ENCODE measurements around the gene CGB3. TPM values are rescaled to one million over a fixed set of nuclear protein-coding genes. Genes with fewer than 3 reads are reported as not detected.

The CGB3 gene
- total and polyA plus RNA-seq, 4 donors: 0.72 to 0.73 TPM; not detected in 2

GRCh38 chr19:48975947-48976847 lies 47.9 kb downstream of the CGB3 start:
- peak in 2 of 6 donors; percentile 65 to 88 for DNase-seq (ENCODE audit: low read depth in 4 of 6, low spot score in 6 of 6)
- Histone ChIP-seq H3K4me1 (ENCODE audit: control insufficient read depth, insufficient read depth, low read length) (no peaks in the 10 kb centered on the region), H3K27me3 (ENCODE audit: control insufficient read depth, insufficient read depth, low read length) (no peaks in the 10 kb centered on the region), H3K36me3 (ENCODE audit: control insufficient read depth, insufficient read depth, low read length) (peaks cover 66% of the 10 kb centered on the region), H3K4me3 (ENCODE audit: low read depth, low read length) (no peak overlapping the region), H3K27ac (ENCODE audit: low read depth, low read length) (no peak overlapping the region), H3K9me3 (ENCODE audit: control insufficient read depth, insufficient read depth, low read length) (no peaks in the 10 kb centered on the region)
- WGBS (ENCODE audit: insufficient coverage): 77% methylated on average over 7 of the region's 13 CpGs

Small RNA genes lying within 50 kb of the gene (small RNA-seq; reads per million reads assigned to genes)
- gene MIR6798 (ENCODE audit: low replicate concordance): 0.06 reads per million

Other genes starting within 250 kb of the CGB3 start
- gene BCAT2, start 213.3 kb downstream of the CGB3 start, total RNA-seq: 10 to 100 TPM; 14.6 to 39.5 TPM
- 10 to 100 TPM; 26.5 to 36.6 TPM for gene BCAT2, start 213.3 kb downstream of the CGB3 start, polyA plus RNA-seq (ENCODE audit: insufficient read length in 2 of 2)
- 10 to 100 TPM in 1 of 2 donors, 1 to 10 TPM in 1; 6.9 to 25.5 TPM for gene HSD17B14, start 187.8 kb downstream of the CGB3 start, total RNA-seq
- 10 to 100 TPM; 15.7 to 19.4 TPM for gene HSD17B14, start 187.8 kb downstream of the CGB3 start, polyA plus RNA-seq (ENCODE audit: insufficient read length in 2 of 2)
- gene PLEKHA4, start 155.7 kb downstream of the CGB3 start, total RNA-seq: 10 to 100 TPM; 11.6 to 32.3 TPM
- 10 to 100 TPM; 17.3 to 43.0 TPM for gene PLEKHA4, start 155.7 kb downstream of the CGB3 start, polyA plus RNA-seq (ENCODE audit: insufficient read length in 2 of 2)
- 10 to 100 TPM; 30.6 to 42.5 TPM for gene PPP1R15A, start 151.9 kb downstream of the CGB3 start, total RNA-seq
- 10 to 100 TPM; 26.6 to 33.4 TPM for gene PPP1R15A, start 151.9 kb downstream of the CGB3 start, polyA plus RNA-seq (ENCODE audit: insufficient read length in 2 of 2)
- gene TULP2, start 125.6 kb downstream of the CGB3 start, total RNA-seq: under 1 TPM; 0.20 to 0.50 TPM
- gene TULP2, start 125.6 kb downstream of the CGB3 start, polyA plus RNA-seq (ENCODE audit: insufficient read length in 2 of 2): 1 to 10 TPM in 1 of 2 donors, under 1 TPM in 1; 0.84 to 1.4 TPM
- gene NUCB1, start 124.0 kb downstream of the CGB3 start, total RNA-seq: 100 to 1,000 TPM in 1 of 2 donors, 10 to 100 TPM in 1; 94.4 to 149 TPM
- gene NUCB1, start 124.0 kb downstream of the CGB3 start, polyA plus RNA-seq (ENCODE audit: insufficient read length in 2 of 2): 100 to 1,000 TPM; 166 to 213 TPM
- 1 to 10 TPM in 1 of 2 donors, under 1 TPM in 1; 0.59 to 1.4 TPM for gene DHDH, start 90.6 kb downstream of the CGB3 start, total RNA-seq
- 1 to 10 TPM; 2.7 to 4.6 TPM for gene DHDH, start 90.6 kb downstream of the CGB3 start, polyA plus RNA-seq (ENCODE audit: insufficient read length in 2 of 2)
- 10 to 100 TPM; 23.5 to 40.4 TPM for gene BAX, start 69.5 kb downstream of the CGB3 start, total RNA-seq
- 10 to 100 TPM; 86.0 to 91.3 TPM for gene BAX, start 69.5 kb downstream of the CGB3 start, polyA plus RNA-seq (ENCODE audit: insufficient read length in 2 of 2)
- gene FTL, start 59.0 kb downstream of the CGB3 start, total RNA-seq: 1,000 to 10,000 TPM in 1 of 2 donors, 100 to 1,000 TPM in 1; 830 to 1,568 TPM
- 1,000 to 10,000 TPM; 1,197 to 1,255 TPM for gene FTL, start 59.0 kb downstream of the CGB3 start, polyA plus RNA-seq (ENCODE audit: insufficient read length in 2 of 2)
- 10 to 100 TPM; 22.0 to 30.9 TPM for gene GYS1, start 31.0 kb downstream of the CGB3 start, total RNA-seq
- gene GYS1, start 31.0 kb downstream of the CGB3 start, polyA plus RNA-seq (ENCODE audit: insufficient read length in 2 of 2): 10 to 100 TPM; 35.4 to 47.5 TPM
- gene RUVBL2, start 30.4 kb downstream of the CGB3 start, total RNA-seq: 100 to 1,000 TPM in 1 of 2 donors, 10 to 100 TPM in 1; 80.4 to 101 TPM
- gene RUVBL2, start 30.4 kb downstream of the CGB3 start, polyA plus RNA-seq (ENCODE audit: insufficient read length in 2 of 2): 100 to 1,000 TPM; 106 to 109 TPM
- gene LHB, start 7.2 kb downstream of the CGB3 start, total RNA-seq: not detected
- gene LHB, start 7.2 kb downstream of the CGB3 start, polyA plus RNA-seq (ENCODE audit: insufficient read length in 2 of 2): under 1 TPM in 1 of 2 donors, not detected in 1; 0.32 TPM
- not detected for gene CGB2, start 7.6 kb upstream of the CGB3 start, total RNA-seq
- not detected for gene CGB2, start 7.6 kb upstream of the CGB3 start, polyA plus RNA-seq (ENCODE audit: insufficient read length in 2 of 2)
- gene CGB1, start 12.6 kb upstream of the CGB3 start, total RNA-seq: not detected
- gene CGB1, start 12.6 kb upstream of the CGB3 start, polyA plus RNA-seq (ENCODE audit: insufficient read length in 2 of 2): not detected
- 1 to 10 TPM in 1 of 2 donors, not detected in 1; 1.4 TPM for gene CGB5, start 19.5 kb upstream of the CGB3 start, total RNA-seq
- gene CGB5, start 19.5 kb upstream of the CGB3 start, polyA plus RNA-seq (ENCODE audit: insufficient read length in 2 of 2): not detected
- gene CGB8, start 24.8 kb upstream of the CGB3 start, total RNA-seq: under 1 TPM in 1 of 2 donors, not detected in 1; 0.72 TPM
- not detected for gene CGB8, start 24.8 kb upstream of the CGB3 start, polyA plus RNA-seq (ENCODE audit: insufficient read length in 2 of 2)
- under 1 TPM in 1 of 2 donors, not detected in 1; 0.17 TPM for gene CGB7, start 33.4 kb upstream of the CGB3 start, total RNA-seq
- under 1 TPM; 0.16 to 0.29 TPM for gene CGB7, start 33.4 kb upstream of the CGB3 start, polyA plus RNA-seq (ENCODE audit: insufficient read length in 2 of 2)
- under 1 TPM in 1 of 2 donors, not detected in 1; 0.83 TPM for gene NTF4, start 40.5 kb upstream of the CGB3 start, total RNA-seq
- gene NTF4, start 40.5 kb upstream of the CGB3 start, polyA plus RNA-seq (ENCODE audit: insufficient read length in 2 of 2): not detected
- gene KCNA7, start 48.4 kb upstream of the CGB3 start, total RNA-seq: not detected
- under 1 TPM in 1 of 2 donors, not detected in 1; 0.08 TPM for gene KCNA7, start 48.4 kb upstream of the CGB3 start, polyA plus RNA-seq (ENCODE audit: insufficient read length in 2 of 2)
- gene SNRNP70, start 61.1 kb upstream of the CGB3 start, total RNA-seq: 100 to 1,000 TPM; 125 to 241 TPM
- 100 to 1,000 TPM; 345 to 463 TPM for gene SNRNP70, start 61.1 kb upstream of the CGB3 start, polyA plus RNA-seq (ENCODE audit: insufficient read length in 2 of 2)
- gene LIN7B, start 90.0 kb upstream of the CGB3 start, total RNA-seq: 10 to 100 TPM; 20.7 to 23.5 TPM
- 10 to 100 TPM; 56.8 to 62.7 TPM for gene LIN7B, start 90.0 kb upstream of the CGB3 start, polyA plus RNA-seq (ENCODE audit: insufficient read length in 2 of 2)
- 1 to 10 TPM in 1 of 2 donors, under 1 TPM in 1; 0.40 to 3.1 TPM for gene C19orf73, start 94.8 kb upstream of the CGB3 start, total RNA-seq
- gene C19orf73, start 94.8 kb upstream of the CGB3 start, polyA plus RNA-seq (ENCODE audit: insufficient read length in 2 of 2): 1 to 10 TPM; 2.3 to 3.1 TPM
- 10 to 100 TPM; 21.1 to 29.0 TPM for gene PPFIA3, start 95.2 kb upstream of the CGB3 start, total RNA-seq
- gene PPFIA3, start 95.2 kb upstream of the CGB3 start, polyA plus RNA-seq (ENCODE audit: insufficient read length in 2 of 2): 10 to 100 TPM; 83.1 to 92.2 TPM
- gene HRC, start 131.1 kb upstream of the CGB3 start, total RNA-seq: 10 to 100 TPM in 1 of 2 donors, 1 to 10 TPM in 1; 1.5 to 10.5 TPM
- gene HRC, start 131.1 kb upstream of the CGB3 start, polyA plus RNA-seq (ENCODE audit: insufficient read length in 2 of 2): 1 to 10 TPM; 2.7 to 2.8 TPM
- 10 to 100 TPM in 1 of 2 donors, 1 to 10 TPM in 1; 9.2 to 11.7 TPM for gene TRPM4, start 133.5 kb upstream of the CGB3 start, total RNA-seq
- gene TRPM4, start 133.5 kb upstream of the CGB3 start, polyA plus RNA-seq (ENCODE audit: insufficient read length in 2 of 2): 10 to 100 TPM; 18.5 to 30.7 TPM

All from spinal cord (tissue), 10 donors.